ENCODE measurements around the gene OTOGL.

DNA sequence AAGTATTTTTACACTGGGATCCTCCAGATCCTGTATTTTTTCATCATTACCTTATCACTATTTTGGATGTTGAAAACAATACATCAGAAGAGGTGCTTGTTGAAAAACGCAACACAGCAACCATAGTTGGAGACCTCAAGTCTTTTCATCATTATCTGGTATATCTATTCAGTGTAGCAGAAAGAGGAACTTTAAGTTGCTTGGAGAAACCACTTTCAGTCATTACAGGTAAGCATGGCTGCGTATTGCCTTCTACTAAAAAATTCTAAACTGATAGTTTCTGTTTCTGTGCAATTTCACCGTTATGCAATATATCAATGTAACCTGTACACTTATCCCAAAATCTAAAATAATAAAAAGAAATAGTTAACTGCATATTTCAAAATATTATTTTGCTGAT lies 312.4 kb downstream of the OTOGL start:
- TF ChIP-seq, protein P1, sequence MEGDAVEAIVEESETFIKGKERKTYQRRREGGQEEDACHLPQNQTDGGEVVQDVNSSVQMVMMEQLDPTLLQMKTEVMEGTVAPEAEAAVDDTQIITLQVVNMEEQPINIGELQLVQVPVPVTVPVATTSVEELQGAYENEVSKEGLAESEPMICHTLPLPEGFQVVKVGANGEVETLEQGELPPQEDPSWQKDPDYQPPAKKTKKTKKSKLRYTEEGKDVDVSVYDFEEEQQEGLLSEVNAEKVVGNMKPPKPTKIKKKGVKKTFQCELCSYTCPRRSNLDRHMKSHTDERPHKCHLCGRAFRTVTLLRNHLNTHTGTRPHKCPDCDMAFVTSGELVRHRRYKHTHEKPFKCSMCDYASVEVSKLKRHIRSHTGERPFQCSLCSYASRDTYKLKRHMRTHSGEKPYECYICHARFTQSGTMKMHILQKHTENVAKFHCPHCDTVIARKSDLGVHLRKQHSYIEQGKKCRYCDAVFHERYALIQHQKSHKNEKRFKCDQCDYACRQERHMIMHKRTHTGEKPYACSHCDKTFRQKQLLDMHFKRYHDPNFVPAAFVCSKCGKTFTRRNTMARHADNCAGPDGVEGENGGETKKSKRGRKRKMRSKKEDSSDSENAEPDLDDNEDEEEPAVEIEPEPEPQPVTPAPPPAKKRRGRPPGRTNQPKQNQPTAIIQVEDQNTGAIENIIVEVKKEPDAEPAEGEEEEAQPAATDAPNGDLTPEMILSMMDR (IDR thresholded peaks at IDR 0.05 in 4 of 5, conservative IDR thresholded peaks at IDR 0.05 in 1 of 5) = no peak
- no peak for TF ChIP-seq POLR2A (IDR thresholded peaks at IDR 0.05)
